CMK (cell line): ENCODE data around the gene BPIFB2.
"Not testable (repeated sequence)": the region's sequence is repeated elsewhere in the genome, so short reads cannot be mapped to it uniquely, and the experiment has no call there.

Experiments used
- DNase-seq: peaks from one replicate; pipeline ENCODE4 v3.0.0-alpha.2; 2010; ENCODE audit warnings: low read depth

Gene BPIFB2

GRCh38 chr20:33042983-33043730, 35.7 kb downstream of the BPIFB2 start:
- DNase-seq = no peak

- no peak for DNase-seq
Observed at GRCh38 chr20:33043731-33044181, 36.3 kb downstream of the BPIFB2 start.

- DNase-seq = not testable (repeated sequence)
Observed at GRCh38 chr20:33045129-33045721, 37.7 kb downstream of the BPIFB2 start.

- DNase-seq = no peak
Observed at GRCh38 chr20:33046412-33046811, 38.9 kb downstream of the BPIFB2 start.

GRCh38 chr20:33051333-33051732, 43.8 kb downstream of the BPIFB2 start:
- DNase-seq = no peak

- DNase-seq = no peak
Observed at GRCh38 chr20:33053291-33054106, 46.0 kb downstream of the BPIFB2 start, which contains the start of gene BPIFB3. Gene BPIFB3, plus strand, starts transcription at chr20:33053903. Its CDS starts 1,533 bp downstream, at chr20:33055436.

GRCh38 chr20:33054381-33054780, 46.9 kb downstream of the BPIFB2 start:
- no peak for DNase-seq

- no peak for DNase-seq
Observed at GRCh38 chr20:33054791-33055190, 47.3 kb downstream of the BPIFB2 start.

- DNase-seq = no peak
Observed at GRCh38 chr20:33059136-33059535, 51.6 kb downstream of the BPIFB2 start.

- DNase-seq = no peak
Observed at GRCh38 chr20:33059741-33060390, 52.4 kb downstream of the BPIFB2 start.

GRCh38 chr20:33061658-33062028, 54.1 kb downstream of the BPIFB2 start:
- no peak for DNase-seq

GRCh38 chr20:33062105-33062824, 54.8 kb downstream of the BPIFB2 start:
- no peak for DNase-seq

GRCh38 chr20:33062825-33063149, 55.3 kb downstream of the BPIFB2 start:
- DNase-seq = no peak

- no peak for DNase-seq
Observed at GRCh38 chr20:33063271-33063670, 55.8 kb downstream of the BPIFB2 start.

GRCh38 chr20:33064572-33065287, 57.2 kb downstream of the BPIFB2 start:
- DNase-seq = no peak

- no peak for DNase-seq
Observed at GRCh38 chr20:33065785-33066184, 58.3 kb downstream of the BPIFB2 start.

- DNase-seq = no peak
Observed at GRCh38 chr20:33067806-33068205, 60.3 kb downstream of the BPIFB2 start.

- no peak for DNase-seq
Observed at GRCh38 chr20:33068251-33068939, 60.9 kb downstream of the BPIFB2 start.

- no peak for DNase-seq
Observed at GRCh38 chr20:33069673-33070072, 62.2 kb downstream of the BPIFB2 start.
